ENCODE results near the gene ZNF579. TPM values are rescaled to one million over a fixed set of nuclear protein-coding genes. Genes with fewer than 3 reads are reported as not detected.

ZNF579 gene
- total and polyA plus RNA-seq, 10 of the 15 experiments (the other 5 are each of a cell fraction or from before 2014, with no cell fraction given) = 0.11 to 11.7 (median 1.5) TPM

DNA sequence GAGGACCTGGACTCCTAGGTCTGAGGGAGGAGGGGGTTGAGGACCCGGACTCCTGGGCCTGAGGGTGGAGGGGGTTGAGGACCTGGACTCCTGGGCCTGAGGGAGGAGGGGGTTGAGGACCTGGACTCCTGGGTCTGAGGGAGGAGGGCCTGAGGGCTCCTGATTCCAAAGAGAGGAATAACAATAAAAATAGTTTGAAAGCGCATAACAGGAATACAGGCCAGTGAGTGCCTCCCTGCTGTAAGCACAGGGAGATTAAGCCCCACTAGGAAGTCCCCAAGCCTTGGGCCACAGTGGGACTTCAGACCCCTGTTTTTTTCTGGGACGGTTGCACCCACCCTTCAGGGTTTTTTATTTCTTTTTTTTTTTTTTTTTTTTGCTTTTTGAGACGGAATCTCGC, 42.5 kb downstream of the ZNF579 start:
- no peak for ATAC-seq
- SMC1A ChIA-PET (ENCODE audit: uncharacterized antibody, unreplicated experiment) = no interaction called here
- no TSS peak for BruUV-seq (replicated peaks)
- FAIRE-seq = no peak
- Histone ChIP-seq H3K4me2 (ENCODE audit: control insufficient read depth, insufficient read depth) (no peak overlapping the region), H4K20me1 (ENCODE audit: control insufficient read depth, insufficient read depth) (no peaks in the 10 kb centered on the region), H3K79me2 (ENCODE audit: control insufficient read depth, insufficient read depth, low read length) (no peaks in the 10 kb centered on the region), H3K4me1 (ENCODE audit: control insufficient read depth, insufficient read depth, low read length) (no peaks in the 10 kb centered on the region), H3K9me3 (replicated peaks; ENCODE audit: control insufficient read depth, insufficient read depth, low read length) (no peaks in the 10 kb centered on the region), H3K4me3 (no peak overlapping the region), H2AFZ (ENCODE audit: control insufficient read depth, low read depth, low read length) (no peak overlapping the region), H3K27me3 (replicated peaks in 1 of 2; ENCODE audit: control insufficient read depth in 2 of 2, insufficient read depth in 2 of 2, low read length in 1 of 2) (no peaks in the 10 kb centered on the region), H3K36me3 (ENCODE audit: control insufficient read depth in 2 of 2, insufficient read depth in 2 of 2, low read length in 1 of 2) (no peaks in the 10 kb centered on the region), H3K9ac (ENCODE audit: control insufficient read depth, insufficient read depth, low read length) (no peak overlapping the region), H3K27ac (ENCODE audit: control insufficient read depth, insufficient read depth) (no peak overlapping the region)
- WGBS (ENCODE audit: insufficient coverage, insufficient replicate concordance, low lambda C conversion rate, missing lambda C conversion rate) = 66% methylated on average over 2 of the region's 5 CpGs
- POLR2A ChIA-PET = interaction anchor here (0.5 kb wide), 1 partner anchor 486 kb away, joined by 3 read pairs; no protein-coding TSS in a partner anchor
- CTCF ChIA-PET = no interaction called here
- in situ Hi-C loops (cut with MboI) = no loop called here
- RAD21 ChIA-PET (ENCODE audit: unreplicated experiment) = no interaction called here
- no peak for TF ChIP-seq SIN3A (IDR thresholded peaks at IDR 0.05; ENCODE audit: low read depth, low read length)
- no peak for TF ChIP-seq EZH2 (IDR thresholded peaks at IDR 0.05; ENCODE audit: borderline replicate concordance, control insufficient read depth, low read depth, low read length)
- no peak for TF ChIP-seq CHD4 (IDR thresholded peaks at IDR 0.05)
- intact Hi-C loops (cut with micrococcal nuclease; ENCODE audit: unreplicated experiment) = no loop called here
- DNase-seq (ENCODE audit: low read depth, low spot score) = no peak

DNA sequence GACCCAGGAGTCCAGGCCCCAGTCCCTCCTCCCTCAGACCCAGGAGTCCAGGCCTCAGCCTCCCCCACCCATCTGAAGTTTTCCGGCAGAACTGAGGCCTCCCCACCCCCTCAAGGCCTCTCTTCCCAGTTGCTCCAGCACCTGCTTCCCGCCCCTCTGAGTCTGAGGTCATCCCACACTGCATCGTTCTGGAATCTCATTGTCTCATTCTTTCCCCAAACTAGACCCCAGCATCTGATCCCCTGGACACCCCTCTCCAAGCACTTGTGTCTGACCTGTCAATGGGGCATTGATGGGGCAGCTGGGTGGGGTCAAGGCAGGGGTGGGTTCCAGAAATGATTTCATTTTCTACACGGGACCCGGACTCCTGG, 42.9 kb downstream of the ZNF579 start:
- H3K4me1 ChIP-seq (ENCODE audit: control insufficient read depth, insufficient read depth, low read length) = no peaks in the 10 kb centered on the region
- POLR2A ChIA-PET = interaction anchor here (0.5 kb wide), 1 partner anchor 486 kb away, joined by 3 read pairs; no protein-coding TSS in a partner anchor
- no peak for DNase-seq (ENCODE audit: low read depth, low spot score)
- no peaks in the 10 kb centered on the region for H3K36me3 ChIP-seq (ENCODE audit: control insufficient read depth in 2 of 2, insufficient read depth in 2 of 2, low read length in 1 of 2)
- 20% methylated on average over 5 of the region's 5 CpGs for WGBS (ENCODE audit: insufficient coverage, insufficient replicate concordance, low lambda C conversion rate, missing lambda C conversion rate)
- no peak for TF ChIP-seq NR2C1 (IDR thresholded peaks at IDR 0.05)
- no peak for TF ChIP-seq RFX5 (IDR thresholded peaks at IDR 0.05; ENCODE audit: low read depth, low read length)
- TF ChIP-seq PML (IDR thresholded peaks at IDR 0.05; ENCODE audit: low read length) = no peak
- TF ChIP-seq ZNF274 (IDR thresholded peaks at IDR 0.05; ENCODE audit: insufficient read depth, insufficient read length) = no peak
- TF ChIP-seq EGR1 (IDR thresholded peaks at IDR 0.05; ENCODE audit: borderline replicate concordance in 1 of 2, low read depth in 2 of 2, low read length in 2 of 2) = no peak
- TF ChIP-seq, protein P1, sequence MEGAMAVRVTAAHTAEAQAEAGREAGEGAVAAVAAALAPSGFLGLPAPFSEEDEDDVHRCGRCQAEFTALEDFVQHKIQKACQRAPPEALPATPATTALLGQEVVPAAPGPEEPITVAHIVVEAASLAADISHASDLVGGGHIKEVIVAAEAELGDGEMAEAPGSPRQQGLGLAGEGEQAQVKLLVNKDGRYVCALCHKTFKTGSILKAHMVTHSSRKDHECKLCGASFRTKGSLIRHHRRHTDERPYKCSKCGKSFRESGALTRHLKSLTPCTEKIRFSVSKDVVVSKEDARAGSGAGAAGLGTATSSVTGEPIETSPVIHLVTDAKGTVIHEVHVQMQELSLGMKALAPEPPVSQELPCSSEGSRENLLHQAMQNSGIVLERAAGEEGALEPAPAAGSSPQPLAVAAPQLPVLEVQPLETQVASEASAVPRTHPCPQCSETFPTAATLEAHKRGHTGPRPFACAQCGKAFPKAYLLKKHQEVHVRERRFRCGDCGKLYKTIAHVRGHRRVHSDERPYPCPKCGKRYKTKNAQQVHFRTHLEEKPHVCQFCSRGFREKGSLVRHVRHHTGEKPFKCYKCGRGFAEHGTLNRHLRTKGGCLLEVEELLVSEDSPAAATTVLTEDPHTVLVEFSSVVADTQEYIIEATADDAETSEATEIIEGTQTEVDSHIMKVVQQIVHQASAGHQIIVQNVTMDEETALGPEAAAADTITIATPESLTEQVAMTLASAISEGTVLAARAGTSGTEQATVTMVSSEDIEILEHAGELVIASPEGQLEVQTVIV (IDR thresholded peaks at IDR 0.05; ENCODE audit: borderline replicate concordance, partially characterized antibody) = no peak
- TF ChIP-seq, protein P2, sequence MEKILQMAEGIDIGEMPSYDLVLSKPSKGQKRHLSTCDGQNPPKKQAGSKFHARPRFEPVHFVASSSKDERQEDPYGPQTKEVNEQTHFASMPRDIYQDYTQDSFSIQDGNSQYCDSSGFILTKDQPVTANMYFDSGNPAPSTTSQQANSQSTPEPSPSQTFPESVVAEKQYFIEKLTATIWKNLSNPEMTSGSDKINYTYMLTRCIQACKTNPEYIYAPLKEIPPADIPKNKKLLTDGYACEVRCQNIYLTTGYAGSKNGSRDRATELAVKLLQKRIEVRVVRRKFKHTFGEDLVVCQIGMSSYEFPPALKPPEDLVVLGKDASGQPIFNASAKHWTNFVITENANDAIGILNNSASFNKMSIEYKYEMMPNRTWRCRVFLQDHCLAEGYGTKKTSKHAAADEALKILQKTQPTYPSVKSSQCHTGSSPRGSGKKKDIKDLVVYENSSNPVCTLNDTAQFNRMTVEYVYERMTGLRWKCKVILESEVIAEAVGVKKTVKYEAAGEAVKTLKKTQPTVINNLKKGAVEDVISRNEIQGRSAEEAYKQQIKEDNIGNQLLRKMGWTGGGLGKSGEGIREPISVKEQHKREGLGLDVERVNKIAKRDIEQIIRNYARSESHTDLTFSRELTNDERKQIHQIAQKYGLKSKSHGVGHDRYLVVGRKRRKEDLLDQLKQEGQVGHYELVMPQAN (conservative IDR thresholded peaks at IDR 0.05) = no peak
- H3K79me2 ChIP-seq (ENCODE audit: control insufficient read depth, insufficient read depth, low read length) = no peaks in the 10 kb centered on the region
- ATAC-seq = no peak
- no peaks in the 10 kb centered on the region for H4K20me1 ChIP-seq (ENCODE audit: control insufficient read depth, insufficient read depth)
- in situ Hi-C loops (cut with MboI) (no loop called here), intact Hi-C loops (cut with micrococcal nuclease; ENCODE audit: unreplicated experiment) (no loop called here)
- no peak overlapping the region for H3K4me3 ChIP-seq
- H3K27ac ChIP-seq (ENCODE audit: control insufficient read depth, insufficient read depth) = no peak overlapping the region
- H3K9ac ChIP-seq (ENCODE audit: control insufficient read depth, insufficient read depth, low read length) = no peak overlapping the region
- SMC1A ChIA-PET (ENCODE audit: uncharacterized antibody, unreplicated experiment) = no interaction called here
- BruUV-seq (replicated peaks) = no TSS peak
- RAD21 ChIA-PET (ENCODE audit: unreplicated experiment) = no interaction called here
- FAIRE-seq = no peak
- H3K9me3 ChIP-seq (replicated peaks; ENCODE audit: control insufficient read depth, insufficient read depth, low read length) = no peaks in the 10 kb centered on the region
- no peak overlapping the region for H2AFZ ChIP-seq (ENCODE audit: control insufficient read depth, low read depth, low read length)
- no peak overlapping the region for H3K4me2 ChIP-seq (ENCODE audit: control insufficient read depth, insufficient read depth)
- H3K27me3 ChIP-seq (replicated peaks in 1 of 2; ENCODE audit: control insufficient read depth in 2 of 2, insufficient read depth in 2 of 2, low read length in 1 of 2) = no peaks in the 10 kb centered on the region
- CTCF ChIA-PET = no interaction called here
